ENCODE results near the gene CCNK.
A peak's percentile ranks its signal among the peaks of the same experiment; 100 is the strongest.

Gene CCNK

GRCh38 chr14:99507860-99508640, 26.8 kb downstream of the CCNK start:
- DNase-seq (ENCODE audit: low read depth) = no peak

GRCh38 chr14:99508896-99509629, 27.9 kb downstream of the CCNK start:
- DNase-seq (ENCODE audit: low read depth) = no peak

- DNase-seq (ENCODE audit: low read depth) = no peak
These were observed 28.8 kb downstream of the CCNK start for GRCh38 chr14:99509871-99510555.

- DNase-seq (ENCODE audit: low read depth) = no peak
These were observed 29.4 kb downstream of the CCNK start for GRCh38 chr14:99510556-99511139.

- no peak for DNase-seq (ENCODE audit: low read depth)
These were observed 30.4 kb downstream of the CCNK start for GRCh38 chr14:99511421-99512109.

- DNase-seq (ENCODE audit: low read depth) = no peak
These were observed 30.9 kb downstream of the CCNK start for GRCh38 chr14:99512110-99512449.

- DNase-seq (ENCODE audit: low read depth) = no peak
These were observed 31.5 kb downstream of the CCNK start for GRCh38 chr14:99512571-99513182.

GRCh38 chr14:99513183-99513694, 32.0 kb downstream of the CCNK start:
- no peak for DNase-seq (ENCODE audit: low read depth)

- DNase-seq (ENCODE audit: low read depth) = no peak
These were observed 32.8 kb downstream of the CCNK start for GRCh38 chr14:99513946-99514551.

- no peak for DNase-seq (ENCODE audit: low read depth)
These were observed 33.5 kb downstream of the CCNK start for GRCh38 chr14:99514552-99515300.

GRCh38 chr14:99515301-99516155, 34.3 kb downstream of the CCNK start:
- DNase-seq (ENCODE audit: low read depth) = no peak

- DNase-seq (ENCODE audit: low read depth) = no peak
These were observed 35.1 kb downstream of the CCNK start for GRCh38 chr14:99516156-99516870.

- no peak for DNase-seq (ENCODE audit: low read depth)
These were observed 35.8 kb downstream of the CCNK start for GRCh38 chr14:99516871-99517642.

- no peak for DNase-seq (ENCODE audit: low read depth)
These were observed 36.6 kb downstream of the CCNK start for GRCh38 chr14:99517643-99518381.

- DNase-seq (ENCODE audit: low read depth) = peak; percentile 70
These were observed 37.5 kb downstream of the CCNK start for GRCh38 chr14:99518441-99519346.

GRCh38 chr14:99519347-99519881, 38.2 kb downstream of the CCNK start:
- DNase-seq (ENCODE audit: low read depth) = no peak
